Fibroblast of the aortic adventitia (primary cell): ENCODE results near the gene RASA2. TPM values are rescaled to one million over a fixed set of nuclear protein-coding genes. Genes with fewer than 3 reads are reported as not detected.
"Not testable (repeated sequence)": the region's sequence is repeated elsewhere in the genome, so short reads cannot be mapped to it uniquely, and the experiment has no call there.

ENCODE experiments used
- DNase-seq: peaks from one replicate; pipeline ENCODE4 v3.0.0-alpha.2; 2010; ENCODE audit warnings: low read depth
- H3K4me3 ChIP-seq: 2 replicates; pipeline ENCODE4 v1.5.1; 2011; ENCODE audit warnings: low read depth, mild to moderate bottlenecking, control low read depth, low read length, moderate library complexity
- total RNA-seq: library from RNA; depleted of rRNA; stranded (reverse); fragments of >200 nt; gene quantifications from 2 replicates; pipeline ENCODE4 v1.2.3, GENCODE V29; 2012; ENCODE audit warnings: low replicate concordance
- TF ChIP-seq, protein P1 (sequence below): IDR thresholded peaks from 2 replicates; pipeline ENCODE4 v1.5.1; 2011; ENCODE audit warnings: mild to moderate bottlenecking, low read length, control low read depth, inconsistent platforms; ENCODE audit not compliant: insufficient read depth

RASA2 gene
- total RNA-seq, 1 donor: 28.9 TPM

DNA sequence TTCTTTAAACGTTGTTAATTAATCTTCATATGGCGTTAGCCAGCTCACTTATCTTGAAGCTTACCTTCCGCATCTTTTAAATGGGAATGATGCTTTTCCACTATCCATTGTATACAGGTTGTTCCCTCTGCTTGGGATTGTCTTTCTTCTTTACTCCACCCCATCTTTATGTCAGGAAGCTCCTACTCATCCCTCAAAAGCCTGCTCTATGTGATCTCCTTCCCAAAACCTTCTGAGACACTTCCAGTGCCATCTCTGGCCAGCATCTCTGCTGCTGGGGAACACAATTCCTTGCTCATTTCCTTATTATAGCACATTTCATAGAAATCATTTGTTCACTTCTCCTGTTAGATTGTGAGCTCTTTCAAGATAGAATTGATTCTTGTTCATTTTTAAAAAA, 4.3 kb downstream of the RASA2 start:
- DNase-seq: no peak

DNA sequence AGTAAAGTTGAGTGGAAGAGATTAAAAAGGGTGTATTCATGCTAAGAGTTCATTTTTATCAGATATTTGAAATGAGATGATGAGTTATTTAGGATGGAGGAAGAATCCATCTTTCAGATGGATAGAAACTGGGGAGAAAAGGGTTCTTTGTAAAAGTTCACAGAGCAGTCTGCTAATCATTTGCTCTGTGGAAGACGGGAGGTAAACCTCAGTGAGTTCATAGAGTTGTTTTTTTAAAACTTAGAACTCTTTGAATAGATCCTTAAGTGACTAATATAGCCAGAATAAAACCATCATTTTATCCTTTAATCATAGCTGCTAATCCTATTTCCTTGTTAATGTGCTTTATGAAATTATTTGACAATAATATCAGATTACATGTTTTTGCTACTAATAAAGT, 5.1 kb downstream of the RASA2 start:
- TF ChIP-seq, protein P1, sequence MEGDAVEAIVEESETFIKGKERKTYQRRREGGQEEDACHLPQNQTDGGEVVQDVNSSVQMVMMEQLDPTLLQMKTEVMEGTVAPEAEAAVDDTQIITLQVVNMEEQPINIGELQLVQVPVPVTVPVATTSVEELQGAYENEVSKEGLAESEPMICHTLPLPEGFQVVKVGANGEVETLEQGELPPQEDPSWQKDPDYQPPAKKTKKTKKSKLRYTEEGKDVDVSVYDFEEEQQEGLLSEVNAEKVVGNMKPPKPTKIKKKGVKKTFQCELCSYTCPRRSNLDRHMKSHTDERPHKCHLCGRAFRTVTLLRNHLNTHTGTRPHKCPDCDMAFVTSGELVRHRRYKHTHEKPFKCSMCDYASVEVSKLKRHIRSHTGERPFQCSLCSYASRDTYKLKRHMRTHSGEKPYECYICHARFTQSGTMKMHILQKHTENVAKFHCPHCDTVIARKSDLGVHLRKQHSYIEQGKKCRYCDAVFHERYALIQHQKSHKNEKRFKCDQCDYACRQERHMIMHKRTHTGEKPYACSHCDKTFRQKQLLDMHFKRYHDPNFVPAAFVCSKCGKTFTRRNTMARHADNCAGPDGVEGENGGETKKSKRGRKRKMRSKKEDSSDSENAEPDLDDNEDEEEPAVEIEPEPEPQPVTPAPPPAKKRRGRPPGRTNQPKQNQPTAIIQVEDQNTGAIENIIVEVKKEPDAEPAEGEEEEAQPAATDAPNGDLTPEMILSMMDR: no peak
- DNase-seq: no peak
- H3K4me3 ChIP-seq: no peak overlapping the region

More for the DNA sequence above, 4.3 kb downstream of the RASA2 start:
- TF ChIP-seq, protein P1: no peak
- H3K4me3 ChIP-seq: no peak overlapping the region

DNA sequence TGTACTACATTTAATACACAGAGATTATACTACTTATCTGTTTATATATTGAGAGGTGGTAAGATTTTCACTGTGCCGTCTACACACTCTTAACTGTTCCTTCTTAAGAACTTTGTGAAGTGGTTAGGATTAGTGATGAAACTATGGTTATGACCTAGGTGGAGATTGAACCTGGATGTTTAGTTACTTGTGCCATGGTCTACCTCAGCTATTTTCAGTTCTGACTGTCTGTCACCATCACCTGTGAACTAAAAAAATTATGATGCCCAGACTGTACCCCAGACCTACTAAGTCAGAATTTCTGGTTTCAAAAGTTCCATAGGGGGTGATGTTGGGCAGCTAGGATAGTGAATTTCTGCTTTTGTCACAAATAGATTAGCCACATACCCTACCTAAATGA, 6.4 kb downstream of the RASA2 start:
- TF ChIP-seq, protein P1: no peak

DNA sequence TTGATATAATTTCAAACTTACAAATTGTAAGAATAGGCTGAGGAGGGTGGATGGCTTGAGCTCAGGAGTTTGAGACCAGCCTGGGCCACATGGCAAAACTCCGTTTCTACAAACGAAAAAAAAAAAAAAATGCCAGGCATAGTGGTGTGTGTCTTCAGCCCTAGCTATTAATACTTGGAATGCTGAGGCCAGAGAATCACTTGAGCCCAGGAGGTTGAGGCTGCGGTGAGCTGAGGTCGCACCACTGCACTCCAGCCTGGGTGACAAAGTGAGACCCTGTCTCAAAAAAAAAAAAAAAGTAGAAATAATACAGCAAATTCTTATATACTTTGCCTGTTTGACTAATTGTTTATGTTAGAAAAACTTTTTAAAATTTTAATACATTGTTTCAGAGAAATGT, 10.8 kb downstream of the RASA2 start:
- H3K4me3 ChIP-seq, DNase-seq: not testable (repeated sequence)

More for the DNA sequence above, 6.4 kb downstream of the RASA2 start:
- no peak for DNase-seq
- H3K4me3 ChIP-seq: no peak overlapping the region

DNA sequence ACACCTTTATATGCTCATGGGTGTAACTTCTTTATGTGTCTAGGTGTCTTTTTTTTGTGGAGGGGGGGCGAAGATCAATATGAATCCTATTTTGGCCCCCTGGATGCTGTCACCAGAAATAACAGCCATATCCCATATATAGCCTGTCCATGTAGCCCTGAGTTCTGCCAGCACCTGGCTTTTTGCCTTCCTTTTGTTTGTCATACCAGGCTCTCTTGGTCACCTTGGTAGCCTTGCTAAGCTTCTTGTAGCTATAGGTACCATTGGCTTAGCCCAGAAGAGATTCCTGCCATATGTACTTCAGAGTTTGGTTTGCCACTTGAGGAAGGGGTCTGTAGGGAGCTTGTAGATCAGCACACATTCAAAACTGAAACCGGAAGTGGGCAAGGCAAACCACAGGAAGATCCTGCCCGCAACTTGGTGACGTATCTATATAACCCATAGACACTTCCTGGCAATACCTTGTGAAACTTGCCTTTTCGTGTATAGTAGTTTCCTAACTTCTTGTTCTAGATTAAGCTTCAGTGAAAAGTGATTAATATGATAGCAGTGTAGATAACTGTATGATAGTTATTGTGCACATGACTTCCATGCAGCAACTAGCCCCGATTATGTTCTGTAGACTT, 11.9 kb downstream of the RASA2 start:
- TF ChIP-seq, protein P1: no peak
- DNase-seq: no peak
- no peak overlapping the region for H3K4me3 ChIP-seq

DNA sequence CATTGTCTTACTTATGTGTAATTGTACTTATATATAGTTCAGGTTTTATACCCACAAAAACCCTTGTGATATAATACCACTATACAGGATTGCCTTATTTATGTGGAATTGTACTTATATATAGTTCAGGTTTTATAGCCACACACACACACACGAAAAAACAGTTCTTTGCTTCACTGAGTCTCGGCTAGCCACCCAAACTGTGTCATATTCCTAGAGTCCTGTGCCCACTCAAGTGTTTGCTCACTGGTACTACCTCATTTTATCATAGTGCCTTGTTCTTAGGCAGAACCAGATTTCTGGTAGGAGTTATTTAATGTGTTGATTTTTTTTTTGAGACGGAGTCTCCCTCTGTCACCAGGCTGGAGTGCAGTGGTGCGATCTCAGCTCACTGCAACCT, 12.5 kb downstream of the RASA2 start:
- TF ChIP-seq, protein P1: no peak
- DNase-seq: no peak
- no peak overlapping the region for H3K4me3 ChIP-seq

DNA sequence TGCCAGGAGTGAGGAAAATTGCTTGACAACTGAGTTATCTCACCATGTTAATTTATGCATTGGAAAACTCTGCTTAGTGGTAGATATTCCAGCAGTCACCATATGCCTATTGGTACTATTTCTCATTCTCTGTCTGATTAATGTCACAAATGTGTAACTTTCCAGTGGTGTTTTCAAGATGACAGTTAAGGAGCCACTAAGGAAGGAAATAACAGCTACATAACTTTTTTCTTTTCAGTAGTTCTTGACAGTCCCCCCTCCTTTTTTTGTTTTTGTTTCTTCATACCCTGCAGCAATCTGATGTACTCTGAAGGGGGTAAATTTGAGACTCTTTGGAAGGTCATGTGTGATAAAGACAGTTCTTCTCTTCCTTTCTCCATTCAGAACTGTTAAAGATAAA, 13.1 kb downstream of the RASA2 start:
- no peak for DNase-seq
- TF ChIP-seq, protein P1: no peak
- H3K4me3 ChIP-seq: no peak overlapping the region
